H1 (cell line): Measurements from ENCODE around the gene SCG2. TPM values are rescaled to one million over a fixed set of nuclear protein-coding genes. Genes with fewer than 3 reads are reported as not detected.

Experiments
- CTCF ChIA-PET: fragments of 300-600 bp; sonication (Branson Sonifier 250); formaldehyde crosslinking; loops from one replicate; lab custom pipeline; 2021; ENCODE audit not compliant: partially characterized antibody; lab: Charles Lee
- POLR2A ChIA-PET: fragments of 300-600 bp; sonication (Branson Sonifier 250); formaldehyde crosslinking; loops from one replicate; lab custom pipeline; 2021; ENCODE audit warnings: inconsistent platforms; ENCODE audit not compliant: partially characterized antibody; lab: Charles Lee
- DNase-seq, 2 experiments: peaks; one replicate each; pipeline versions ENCODE4 v3.0.0 to v3.0.0-alpha.2; 2010 to 2022; ENCODE audit warnings: low spot score in 2 of 2, low read depth in 1 of 2, mixed read lengths in 1 of 2
- FAIRE-seq: peaks from 2 replicates; lab custom pipeline; 2011; peaks lifted over from hg19 to GRCh38; lab: Jason Lieb, UNC
- H2AFZ ChIP-seq: 2 replicates; pipeline ENCODE4 v1.8.1; 2012; ENCODE audit warnings: low read length, inconsistent platforms
- H2AK5ac ChIP-seq: 2 replicates; pipeline ENCODE4 v1.6.1; 2013; ENCODE audit warnings: low read depth, low read length
- H2BK120ac ChIP-seq: replicated peaks from 2 replicates; pipeline ENCODE3; 2013; ENCODE audit warnings: low read depth, low read length, inconsistent platforms
- H2BK12ac ChIP-seq: 2 replicates; pipeline ENCODE4 v1.6.1; 2013; ENCODE audit warnings: low read depth, low read length
- H2BK15ac ChIP-seq: 2 replicates; pipeline ENCODE4 v1.6.1; 2013; ENCODE audit warnings: low read length
- H2BK20ac ChIP-seq: 2 replicates; pipeline ENCODE4 v1.6.1; 2013; ENCODE audit warnings: low read length
- H2BK5ac ChIP-seq: 2 replicates; pipeline ENCODE4 v1.6.1; 2013; ENCODE audit warnings: low read depth, low read length
- H3K14ac ChIP-seq: 2 replicates; pipeline ENCODE4 v1.6.1; 2013; ENCODE audit warnings: inconsistent platforms; ENCODE audit not compliant: insufficient read length
- H3K18ac ChIP-seq: 2 replicates; pipeline ENCODE4 v1.6.1; 2013; ENCODE audit warnings: low read length; ENCODE audit errors: extremely low read depth
- H3K23ac ChIP-seq: 2 replicates; pipeline ENCODE4 v1.6.1; 2013; ENCODE audit warnings: inconsistent platforms; ENCODE audit not compliant: insufficient read length
- H3K23me2 ChIP-seq: 2 replicates; pipeline ENCODE4 v1.6.1; 2013; ENCODE audit warnings: low read depth, low read length
- H3K27ac ChIP-seq: 2 replicates; pipeline ENCODE4 v1.6.1; 2011; ENCODE audit warnings: low read depth, low read length, inconsistent platforms
- H3K27me3 ChIP-seq, 4 experiments: replicated peaks in 1 of 4; 1 replicate in 1 of 4; 2 replicates in 3 of 4; pipeline versions ENCODE4 v1.6.1 to v1.8.1; 2011 to 2013; ENCODE audit warnings: low read length in 3 of 4, mild to moderate bottlenecking in 3 of 4, inconsistent platforms in 2 of 4, mixed read lengths in 2 of 4, moderate library complexity in 1 of 4; ENCODE audit not compliant: control insufficient read depth in 3 of 4, insufficient read depth in 3 of 4; ENCODE audit errors: extremely low read depth in 1 of 4
- H3K36me3 ChIP-seq, 4 experiments: 2 replicates each; pipeline versions ENCODE4 v1.6.1 to v1.8.1; 2011 to 2013; ENCODE audit warnings: mild to moderate bottlenecking in 4 of 4, low read length in 3 of 4, moderate library complexity in 2 of 4, control low read depth in 1 of 4, inconsistent platforms in 1 of 4; ENCODE audit not compliant: insufficient read depth in 4 of 4, control insufficient read depth in 2 of 4
- H3K4ac ChIP-seq: replicated peaks from 2 replicates; pipeline ENCODE3; 2013; ENCODE audit warnings: low read length, low read depth, mixed read lengths, inconsistent platforms; ENCODE audit not compliant: insufficient read length
- H3K4me1 ChIP-seq, 4 experiments: replicated peaks in 1 of 4; 1 replicate in 1 of 4; 2 replicates in 3 of 4; pipeline versions ENCODE4 v1.6.1 to v1.8.1; 2011 to 2013; ENCODE audit warnings: low read length in 3 of 4, inconsistent platforms in 2 of 4, mixed read lengths in 1 of 4; ENCODE audit not compliant: insufficient read depth in 4 of 4, control insufficient read depth in 3 of 4
- H3K4me2 ChIP-seq, 2 experiments: 2 replicates each; pipeline versions ENCODE4 v1.6.1 to v1.8.1; 2011 to 2013; ENCODE audit warnings: low read depth in 2 of 2, low read length in 2 of 2, control low read depth in 1 of 2, inconsistent platforms in 1 of 2, mild to moderate bottlenecking in 1 of 2; ENCODE audit not compliant: insufficient read depth in 1 of 2
- H3K4me3 ChIP-seq, 4 experiments: fragments of 200-600, 300-600 bp in 1 of 4; sonication (generic), shearing (Covaris generic), sonication (Bioruptor Twin) in 1 of 4; 2 replicates each; pipeline versions ENCODE4 v1.5.1 to v1.8.1; 2011 to 2016; ENCODE audit warnings: low read length in 4 of 4, low read depth in 3 of 4, control low read depth in 2 of 4, inconsistent platforms in 2 of 4, mild to moderate bottlenecking in 2 of 4, mixed read lengths in 1 of 4, moderate library complexity in 1 of 4; ENCODE audit not compliant: insufficient read depth in 2 of 4; ENCODE audit errors: extremely low read depth in 1 of 4
- H3K56ac ChIP-seq: replicated peaks from 2 replicates; pipeline ENCODE3; 2013; ENCODE audit warnings: low read depth, mild to moderate bottlenecking, mixed read lengths, low read length, inconsistent platforms; ENCODE audit not compliant: insufficient read length
- H3K79me1 ChIP-seq: 2 replicates; pipeline ENCODE4 v1.6.1; 2013; ENCODE audit warnings: low read depth, low read length, control low read depth
- H3K79me2 ChIP-seq, 2 experiments: 2 replicates each; pipeline versions ENCODE4 v1.6.1 to v1.8.1; 2012 to 2013; ENCODE audit warnings: low read length in 2 of 2, mild to moderate bottlenecking in 2 of 2, inconsistent platforms in 1 of 2; ENCODE audit not compliant: insufficient read depth in 2 of 2, control insufficient read depth in 1 of 2
- H3K9ac ChIP-seq, 4 experiments: replicated peaks in 1 of 4; 1 replicate in 1 of 4; 2 replicates in 3 of 4; pipeline versions ENCODE4 v1.6.1 to v1.8.1; 2011 to 2013; ENCODE audit warnings: low read depth in 3 of 4, low read length in 3 of 4, control low read depth in 2 of 4, mild to moderate bottlenecking in 2 of 4, moderate library complexity in 2 of 4, inconsistent platforms in 1 of 4; ENCODE audit errors: extremely low read depth in 1 of 4
- H3K9me3 ChIP-seq, 2 experiments: 2 replicates each; pipeline versions ENCODE4 v1.6.1 to v1.8.1; 2012 to 2013; ENCODE audit warnings: mild to moderate bottlenecking in 2 of 2, moderate library complexity in 2 of 2, control low read depth in 1 of 2, inconsistent platforms in 1 of 2, low read depth in 1 of 2, low read length in 1 of 2, mixed read lengths in 1 of 2; ENCODE audit not compliant: insufficient read depth in 2 of 2
- H4K20me1 ChIP-seq, 2 experiments: replicated peaks in 1 of 2; 2 replicates each; pipeline versions ENCODE3 to v1.8.1; 2011 to 2013; ENCODE audit warnings: inconsistent platforms in 2 of 2, low read length in 2 of 2, mild to moderate bottlenecking in 1 of 2; ENCODE audit not compliant: insufficient read depth in 2 of 2, control insufficient read depth in 1 of 2
- H4K5ac ChIP-seq: 2 replicates; pipeline ENCODE4 v1.6.1; 2013; ENCODE audit warnings: low read length, low read depth, mixed read lengths, inconsistent platforms; ENCODE audit not compliant: insufficient read length
- H4K8ac ChIP-seq: 2 replicates; pipeline ENCODE4 v1.8.0; 2013; ENCODE audit warnings: mild to moderate bottlenecking, moderate library complexity, low read length, inconsistent platforms; ENCODE audit not compliant: insufficient read depth; ENCODE audit errors: extremely low read depth
- H4K91ac ChIP-seq: replicated peaks from 2 replicates; pipeline ENCODE3; 2013; ENCODE audit warnings: low read length, mixed read lengths, inconsistent platforms; ENCODE audit not compliant: insufficient read length
- CBX5 ChIP-seq: fragments of 300-800, 300-1000 bp; sonication (generic); IDR thresholded peaks from 2 replicates; pipeline ENCODE4 v1.7.1; 2016; ENCODE audit warnings: antibody characterized with exemption, low read length, low read depth
- CHD1 ChIP-seq: IDR thresholded peaks from 2 replicates; pipeline ENCODE4 v1.6.1; 2012; ENCODE audit warnings: low read depth, low read length, improper control_type of control experiment
- EP300 ChIP-seq, 2 experiments: IDR thresholded peaks; 1 replicate in 1 of 2; 2 replicates in 1 of 2; pipeline ENCODE4 v1.6.1; 2011 to 2012; ENCODE audit warnings: low read depth in 2 of 2, low read length in 2 of 2, mild to moderate bottlenecking in 2 of 2, borderline replicate concordance in 1 of 2, inconsistent platforms in 1 of 2, moderate library complexity in 1 of 2
- GTF2F1 ChIP-seq: IDR thresholded peaks from 2 replicates; pipeline ENCODE4 v1.6.1; 2012; ENCODE audit warnings: low read depth, low read length, improper control_type of control experiment, borderline replicate concordance
- JUN ChIP-seq: IDR thresholded peaks from 2 replicates; pipeline ENCODE4 v1.6.1; 2011; ENCODE audit warnings: low read depth, mild to moderate bottlenecking, improper control_type of control experiment, low read length
- MAFK ChIP-seq: IDR thresholded peaks from 2 replicates; pipeline ENCODE4 v1.6.1; 2012; ENCODE audit warnings: low read depth, mild to moderate bottlenecking, improper control_type of control experiment, low read length
- POLR2AphosphoS5 ChIP-seq: IDR thresholded peaks from 2 replicates; pipeline ENCODE4 v1.6.1; 2011; ENCODE audit warnings: low read depth, low read length
- RNF2 ChIP-seq: fragments of 200-900, 300-1000 bp; sonication (generic); IDR thresholded peaks from 2 replicates; pipeline ENCODE4 v1.7.1; 2016; ENCODE audit warnings: borderline replicate concordance, low read depth, mild to moderate bottlenecking, antibody characterized with exemption, low read length; ENCODE audit not compliant: poor library complexity, severe bottlenecking; ENCODE audit errors: missing control alignments
- SP2 ChIP-seq: IDR thresholded peaks from 2 replicates; pipeline ENCODE4 v1.6.1; 2012; ENCODE audit warnings: mild to moderate bottlenecking, low read length, inconsistent platforms
- SRF ChIP-seq: IDR thresholded peaks from 2 replicates; pipeline ENCODE4 v1.6.1; 2011; ENCODE audit warnings: mild to moderate bottlenecking, low read depth, low read length, moderate library complexity
- SUZ12 ChIP-seq: fragments of 200-600 bp; sonication (generic); IDR thresholded peaks from 2 replicates; pipeline ENCODE4 v1.6.1; 2012; ENCODE audit warnings: mild to moderate bottlenecking, inconsistent platforms, low read length, moderate library complexity, mixed read lengths
- TAF7 ChIP-seq: optimal IDR thresholded peaks from 2 replicates; pipeline ENCODE3; 2011; ENCODE audit warnings: low read depth, mild to moderate bottlenecking, inconsistent platforms, low read length, moderate library complexity, borderline replicate concordance
- TCF12 ChIP-seq: IDR thresholded peaks from 2 replicates; pipeline ENCODE4 v1.6.1; 2011; ENCODE audit warnings: low read depth, mild to moderate bottlenecking, low read length
- WGBS, 2 experiments: shearing (Covaris generic) in 1 of 2; methylation state at CpG; one replicate each; pipeline versions ENCODE4 v1.1.6 to v1.1.7; 2013 to 2015; ENCODE audit warnings: low lambda C conversion rate in 2 of 2, mixed read lengths in 2 of 2, inconsistent platforms in 1 of 2, low coverage in 1 of 2, missing lambda C conversion rate in 1 of 2; ENCODE audit not compliant: insufficient replicate concordance in 2 of 2, insufficient coverage in 1 of 2, insufficient read length in 1 of 2; ENCODE audit errors: extremely low coverage in 1 of 2, missing lambda C conversion rate in 1 of 2; 5-methylcytosine and 5-hydroxymethylcytosine counted together
- polyA plus RNA-seq, 7 experiments: library from polyadenylated mRNA; depleted of rRNA in 3 of 7; stranded (reverse) in 5 of 7; unstranded in 2 of 7; fragments of >200 nt in 5 of 7; fragments of 200-250 nt in 2 of 7; gene quantifications; 1 replicate in 5 of 7; 2 replicates in 1 of 7; 4 replicates in 1 of 7; pipeline versions ENCODE4 v1.2.1 to v1.2.3, GENCODE V29; 2011 to 2013; ENCODE audit warnings: missing spikeins in 2 of 7, mixed read lengths in 2 of 7
- total RNA-seq: library from RNA; stranded (reverse); fragmentation: NEBNext Ultra II Directional; extraction: Animal tissue kit (Norgen Biotek cat#: 25700); gene quantifications from 2 replicates; pipeline ENCODE4 v1.2.1, GENCODE V29; 2021
- TF ChIP-seq, protein P1 (sequence below): IDR thresholded peaks from 2 replicates; pipeline ENCODE4 v1.6.1; 2012; ENCODE audit warnings: inconsistent platforms

SCG2 gene
- total and polyA plus RNA-seq, 2 of the 8 experiments (the other 6 are each of a cell fraction or from before 2014, with no cell fraction given) = 0.54 to 1.0 TPM

DNA sequence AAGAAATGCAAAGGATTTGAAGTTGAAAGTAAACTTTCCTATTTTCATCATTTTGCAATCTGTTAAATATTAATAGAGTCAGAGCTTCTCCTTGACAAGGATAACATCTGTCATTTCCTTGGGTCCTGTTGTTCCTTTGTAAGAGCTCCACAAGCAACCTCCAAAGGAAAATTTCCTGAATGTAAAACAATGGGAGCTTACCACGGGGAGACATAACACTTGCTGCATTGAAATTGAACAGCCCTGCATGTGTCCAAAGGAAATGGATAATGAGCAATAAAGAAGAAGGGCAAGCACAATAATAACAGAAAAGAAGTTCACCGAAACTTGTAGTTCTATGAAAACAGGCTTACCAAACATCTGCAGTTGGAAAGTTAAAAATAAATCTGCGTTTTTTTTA, 42.0 kb upstream of the SCG2 start:
- H4K8ac ChIP-seq = no peak overlapping the region
- no peak overlapping the region for H2AK5ac ChIP-seq
- H2BK12ac ChIP-seq = no peak overlapping the region
- no peak overlapping the region for H4K5ac ChIP-seq
- H4K91ac ChIP-seq = no peak overlapping the region
- no peak overlapping the region for H3K23ac ChIP-seq
- no peak overlapping the region for H3K4ac ChIP-seq
- H2BK15ac ChIP-seq = no peak overlapping the region
- H2BK120ac ChIP-seq = no peak overlapping the region
- H3K18ac ChIP-seq = no peak overlapping the region
- no peaks in the 10 kb centered on the region; the same call in 1 of the 2 replicates for H3K79me1 ChIP-seq
- FAIRE-seq (no peak), DNase-seq (no peak)
- H3K36me3 ChIP-seq = no peaks in the 10 kb centered on the region; a peak in 2 of 8 replicates
- no peak overlapping the region for H3K56ac ChIP-seq
- H3K9ac ChIP-seq = no peak overlapping the region
- CTCF ChIA-PET = no interaction called here
- H3K27ac ChIP-seq = no peak overlapping the region
- no peaks in the 10 kb centered on the region for H3K27me3 ChIP-seq
- H3K4me1 ChIP-seq = peaks cover 0 to 6% (median 3%) of the 10 kb centered on the region in 4 experiments; a peak in 2 of 7 replicates
- no peak overlapping the region for H2AFZ ChIP-seq
- no peak overlapping the region for H3K4me3 ChIP-seq
- POLR2A ChIA-PET = interaction anchor here (0.6 kb wide), 1 partner anchor 25 kb away, joined by 4 read pairs; no protein-coding TSS in a partner anchor
- no peaks in the 10 kb centered on the region for H4K20me1 ChIP-seq
- no peaks in the 10 kb centered on the region for H3K23me2 ChIP-seq
- no peak overlapping the region for H3K14ac ChIP-seq
- H2BK20ac ChIP-seq = no peak overlapping the region
- no peak overlapping the region for H2BK5ac ChIP-seq
- H3K4me2 ChIP-seq = no peak overlapping the region
- H3K9me3 ChIP-seq = peaks cover 0 to 4% of the 10 kb centered on the region in 2 experiments; a peak in 1 of 4 replicates
- WGBS, 2 experiments = 20% methylated on average over 3 of the region's 3 CpGs; no CpG with 5 or more reads in 1 of the 2 experiments
- H3K79me2 ChIP-seq = no peaks in the 10 kb centered on the region
- TF ChIP-seq SP2 (no peak), GTF2F1 (no peak), CHD1 (no peak), TAF7 (no peak), RNF2 (no peak), JUN (no peak), EP300 (IDR thresholded peaks at IDR 0.05; ENCODE audit: borderline replicate concordance in 1 of 2, low read depth in 2 of 2, low read length in 2 of 2) (no peak), SUZ12 (no peak), SRF (no peak), TCF12 (no peak), POLR2AphosphoS5 (no peak), MAFK (no peak), CBX5 (no peak)
- TF ChIP-seq, protein P1, sequence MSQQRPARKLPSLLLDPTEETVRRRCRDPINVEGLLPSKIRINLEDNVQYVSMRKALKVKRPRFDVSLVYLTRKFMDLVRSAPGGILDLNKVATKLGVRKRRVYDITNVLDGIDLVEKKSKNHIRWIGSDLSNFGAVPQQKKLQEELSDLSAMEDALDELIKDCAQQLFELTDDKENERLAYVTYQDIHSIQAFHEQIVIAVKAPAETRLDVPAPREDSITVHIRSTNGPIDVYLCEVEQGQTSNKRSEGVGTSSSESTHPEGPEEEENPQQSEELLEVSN = no peak
